HG03575 (cell line): ENCODE results near the gene DNM2.

ENCODE experiments used
- ATAC-seq: cut with Tn5 transposase; IDR thresholded peaks from one replicate; pipeline ENCODE4 v1.9.1; 2021; ENCODE audit not compliant: unreplicated experiment, insufficient number of reproducible peaks, low FRiP score; ENCODE audit errors: extremely low read depth

Gene DNM2

GRCh38 chr19:10688545-10689280 is 29.2 kb upstream of the DNM2 start:
- ATAC-seq, result no peak

- no peak for ATAC-seq
These were observed 27.5 kb upstream of the DNM2 start for GRCh38 chr19:10690341-10690781.

GRCh38 chr19:10691178-10691881 is 26.5 kb upstream of the DNM2 start:
- ATAC-seq, result no peak

DNA sequence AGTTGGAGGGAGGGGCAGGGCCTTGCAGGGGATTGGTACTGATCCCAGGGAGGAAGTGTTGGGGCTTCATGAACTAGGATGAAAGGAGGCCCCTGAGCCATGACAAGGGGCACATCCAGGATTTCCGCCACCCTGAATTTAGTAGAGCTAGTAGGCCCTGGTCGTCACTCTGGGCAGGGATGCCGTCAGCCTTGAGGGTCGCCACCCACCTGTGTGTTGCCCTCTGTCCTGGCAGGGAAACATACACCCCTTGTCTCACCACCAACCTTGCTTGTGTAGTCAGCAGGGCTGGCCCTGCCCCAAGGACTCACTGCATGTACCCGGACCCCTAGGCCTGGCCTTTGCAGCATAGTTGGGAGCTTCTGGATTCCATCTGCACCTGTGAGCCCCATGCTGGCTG is 26.0 kb upstream of the DNM2 start:
- ATAC-seq, result no peak

DNA sequence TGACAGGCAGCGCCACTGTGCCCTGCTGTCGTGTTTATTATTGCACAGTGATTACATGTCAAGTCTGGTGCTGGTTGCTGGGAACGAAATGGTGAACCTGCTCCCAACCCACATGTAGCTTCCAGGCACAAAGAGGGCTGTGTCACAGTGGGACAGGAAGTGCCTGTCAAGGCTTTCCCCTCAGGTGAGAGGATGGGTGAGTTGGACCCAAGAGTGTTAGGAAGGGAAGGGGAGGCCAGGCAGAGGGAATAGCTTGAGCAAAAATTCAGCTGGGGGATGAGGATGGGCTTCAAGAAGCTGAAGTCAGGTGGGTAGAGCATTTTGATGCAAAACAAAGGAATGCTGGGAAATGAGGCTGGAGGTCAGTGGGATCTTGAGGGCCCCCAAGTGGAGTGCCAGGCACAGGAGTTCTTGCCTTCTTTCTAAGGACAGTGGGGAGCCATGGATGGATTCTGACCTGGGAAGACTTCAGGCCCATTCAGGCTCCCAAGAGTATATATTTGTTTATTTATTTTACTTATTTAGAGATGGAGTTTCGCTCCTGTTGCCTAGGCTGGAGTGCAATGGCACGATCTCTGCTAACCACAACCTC is 25.1 kb upstream of the DNM2 start:
- ATAC-seq, result no peak

- ATAC-seq, result no peak
These were observed 23.1 kb upstream of the DNM2 start for GRCh38 chr19:10694706-10695307.

DNA sequence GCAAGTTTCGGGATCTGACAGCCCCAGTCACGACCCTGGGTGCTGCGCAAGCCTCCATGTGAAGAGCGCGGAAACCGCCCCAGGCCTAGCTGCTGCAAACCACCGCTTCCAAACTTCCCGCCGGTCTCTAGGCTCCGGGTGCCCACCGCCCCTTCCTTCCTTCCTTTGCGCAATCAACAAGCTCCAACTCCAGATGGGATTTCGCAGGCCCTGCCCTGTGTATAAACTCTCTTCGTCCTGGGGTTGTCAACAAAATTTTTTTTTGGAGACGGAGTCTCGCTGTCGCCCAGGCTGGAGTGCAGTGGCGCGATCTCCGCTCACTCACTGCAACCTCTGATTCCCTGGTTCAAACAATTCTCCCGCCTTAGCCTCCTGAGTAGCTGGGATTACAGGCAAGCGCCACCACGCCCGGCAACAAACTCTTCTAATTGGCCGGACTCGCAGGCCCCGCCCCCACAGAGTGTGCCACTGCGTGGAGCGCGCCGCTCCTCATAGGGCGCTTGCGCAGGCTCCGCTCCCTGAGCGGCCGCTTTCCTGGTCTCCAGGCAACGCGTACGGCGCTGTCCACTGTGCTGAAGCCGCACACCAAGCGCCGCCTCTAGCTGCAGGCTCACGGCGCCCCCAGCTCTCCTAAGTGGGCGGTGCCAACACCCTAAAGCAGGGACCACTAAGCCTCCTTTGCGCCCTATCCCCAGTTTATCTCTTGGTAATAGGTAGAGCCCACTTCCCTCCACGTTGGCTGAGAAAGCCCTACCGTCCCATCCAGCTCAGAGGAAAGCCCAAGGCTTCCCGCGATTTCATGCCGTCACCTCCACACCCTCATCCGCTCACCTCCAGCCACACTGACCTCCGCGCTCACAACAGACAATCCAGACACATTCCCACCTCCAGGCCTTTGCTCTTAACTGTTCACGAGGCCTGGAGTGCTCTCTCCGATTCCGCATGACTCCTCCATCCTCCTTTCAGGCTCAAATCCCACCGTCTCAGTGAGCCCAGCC is 22.2 kb upstream of the DNM2 start:
- ATAC-seq, result no peak

DNA sequence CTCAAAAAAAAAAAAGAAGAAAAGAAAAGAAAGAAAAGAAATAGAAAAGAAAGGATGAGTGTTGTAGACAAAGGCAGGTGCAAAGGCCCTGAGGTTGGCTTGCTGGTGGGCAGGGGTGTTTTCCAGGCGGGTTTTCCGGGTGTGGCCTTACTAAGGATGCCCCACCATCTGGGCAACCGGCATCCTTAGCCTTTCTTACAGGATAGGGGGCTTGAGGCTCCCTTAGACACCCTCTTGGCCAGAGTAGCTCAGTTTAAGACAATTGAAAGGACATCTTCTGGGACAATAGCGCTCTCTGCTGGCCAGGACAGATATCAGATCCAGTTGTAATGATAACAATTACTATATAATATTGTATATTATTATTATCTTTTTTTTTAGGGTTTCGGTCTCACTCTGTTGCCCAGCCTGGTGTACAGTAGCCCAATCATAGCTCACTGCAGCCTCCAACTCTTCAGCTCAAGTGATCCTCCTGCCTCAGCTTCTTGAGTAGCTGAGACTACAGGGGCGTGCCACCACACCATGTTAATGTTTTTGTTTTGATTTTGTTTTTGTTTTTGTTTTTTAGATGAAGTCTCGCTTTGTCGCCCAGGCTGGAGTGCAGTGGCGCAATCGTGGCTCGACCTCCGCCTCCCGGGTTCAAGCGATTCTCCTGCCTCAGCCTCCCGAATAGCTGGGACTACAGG is 18.1 kb upstream of the DNM2 start:
- ATAC-seq, result no peak

DNA sequence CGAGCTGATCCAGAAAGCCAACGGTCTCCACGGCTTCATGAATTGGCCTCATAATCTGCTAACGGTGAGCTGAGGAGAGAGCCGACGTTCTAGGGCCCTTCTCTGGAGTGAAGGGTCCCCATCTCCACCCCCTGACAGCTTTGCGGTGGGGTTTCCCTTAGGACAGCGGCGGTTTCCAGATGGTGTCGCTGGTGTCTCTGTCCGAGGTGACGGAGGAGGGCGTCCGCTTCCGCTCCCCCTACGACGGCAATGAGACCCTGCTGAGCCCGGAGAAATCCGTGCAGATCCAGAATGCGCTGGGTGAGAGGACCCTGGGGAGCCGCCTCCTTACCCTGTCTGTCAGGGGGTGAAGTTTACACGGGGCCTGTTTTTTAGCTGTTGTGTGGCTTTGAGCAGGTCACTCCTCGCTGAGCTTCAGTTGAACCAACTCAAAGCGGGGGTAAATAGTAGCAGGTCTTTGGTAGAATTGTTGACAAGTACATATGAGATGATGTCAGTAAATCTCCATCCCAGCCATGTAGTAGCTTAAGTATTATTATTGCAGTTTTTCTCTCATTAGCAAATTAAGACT is 15.8 kb upstream of the DNM2 start:
- ATAC-seq, result no peak

DNA sequence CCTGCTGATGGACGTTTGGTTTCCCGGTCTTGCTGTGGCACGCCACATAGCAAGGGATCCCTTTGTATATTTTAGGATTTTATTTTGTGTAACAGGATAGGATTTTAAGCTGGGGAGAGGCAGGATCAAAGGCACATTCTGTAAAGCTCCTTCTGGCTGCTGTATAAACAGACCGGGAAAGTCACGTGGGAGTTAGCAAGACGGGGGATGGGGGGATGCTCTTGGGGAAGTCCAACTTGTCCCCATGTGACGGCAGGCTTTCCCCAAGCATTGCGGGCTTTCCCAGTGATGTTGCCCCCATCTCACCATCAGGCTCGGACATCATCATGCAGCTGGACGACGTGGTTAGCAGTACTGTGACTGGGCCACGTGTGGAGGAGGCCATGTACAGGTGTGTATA is 10.9 kb upstream of the DNM2 start:
- no peak for ATAC-seq

- ATAC-seq, result no peak
These were observed 10.4 kb upstream of the DNM2 start for GRCh38 chr19:10707440-10707839.

- ATAC-seq, result no peak
These were observed 9.6 kb upstream of the DNM2 start for GRCh38 chr19:10708291-10708690.

- no peak for ATAC-seq
These were observed 5.8 kb upstream of the DNM2 start for GRCh38 chr19:10712045-10712444.

DNA sequence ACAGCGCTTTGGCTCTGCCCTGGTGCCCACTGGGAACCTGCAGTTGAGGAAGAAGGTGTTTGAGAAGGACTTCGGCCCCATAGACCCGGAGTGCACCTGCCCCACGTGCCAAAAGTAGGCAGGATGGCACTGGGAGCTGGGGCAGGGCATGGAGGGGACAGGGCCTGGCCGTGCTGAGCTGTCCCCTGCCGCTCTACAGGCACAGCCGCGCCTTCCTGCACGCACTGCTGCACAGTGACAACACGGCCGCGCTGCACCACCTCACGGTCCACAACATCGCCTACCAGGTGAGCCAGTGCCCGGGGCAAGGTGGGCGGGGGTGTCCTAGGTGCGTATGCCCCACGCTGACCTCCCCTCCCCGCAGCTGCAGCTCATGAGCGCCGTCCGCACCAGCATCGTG is 5.1 kb upstream of the DNM2 start:
- no peak for ATAC-seq

- no peak for ATAC-seq
These were observed 4.6 kb upstream of the DNM2 start for GRCh38 chr19:10713317-10713716.

GRCh38 chr19:10717054-10717355 is 874 bp upstream of the DNM2 start:
- ATAC-seq, result no peak

DNA sequence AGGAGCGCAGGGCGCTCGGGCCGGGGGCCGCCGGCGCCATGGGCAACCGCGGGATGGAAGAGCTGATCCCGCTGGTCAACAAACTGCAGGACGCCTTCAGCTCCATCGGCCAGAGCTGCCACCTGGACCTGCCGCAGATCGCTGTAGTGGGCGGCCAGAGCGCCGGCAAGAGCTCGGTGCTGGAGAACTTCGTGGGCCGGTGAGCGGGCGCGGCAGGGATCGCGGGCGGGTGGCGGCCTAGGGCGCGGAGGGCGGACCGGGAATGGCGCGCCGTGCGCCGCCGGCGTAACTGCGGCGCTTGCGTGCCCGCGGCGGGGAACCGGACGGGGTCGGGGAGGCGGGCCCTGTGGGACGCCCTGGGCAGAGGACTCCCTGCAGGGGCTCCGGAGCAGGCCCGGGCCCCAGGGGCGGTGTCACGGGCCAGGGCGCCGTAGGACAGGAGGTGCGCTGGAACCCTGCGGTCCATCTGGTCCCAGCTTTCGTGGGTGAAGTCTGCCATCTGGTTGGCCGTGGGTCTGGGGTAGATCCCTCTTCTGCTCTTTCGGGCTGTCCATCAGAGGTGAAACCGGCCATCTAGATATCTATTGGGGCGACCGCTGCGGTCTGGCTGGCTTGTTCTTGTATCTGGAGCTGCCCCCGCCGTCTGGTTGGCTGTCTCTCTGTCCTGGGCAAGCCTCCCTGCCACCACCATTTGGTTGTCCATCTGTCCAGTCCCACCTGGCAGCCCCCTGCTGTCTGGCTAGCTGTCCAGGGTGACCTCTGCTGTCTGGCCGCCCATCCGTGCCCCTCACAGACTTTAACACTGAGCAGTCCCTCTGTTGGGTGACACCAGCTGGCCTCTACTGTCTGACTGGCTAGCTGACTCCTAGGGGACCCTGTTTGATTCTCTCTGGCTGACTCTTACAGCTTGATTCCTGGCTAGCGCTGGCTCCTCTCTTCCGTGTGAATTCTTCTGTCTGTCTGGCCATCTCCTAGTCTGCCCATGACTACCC is 622 bp downstream of the DNM2 start:
- no peak for ATAC-seq
